ENCODE measurements around the gene TRAPPC6A.

Gene TRAPPC6A

GRCh38 chr19:45186509-45187334 is 8.7 kb upstream of the TRAPPC6A start:
- no peak for FAIRE-seq

DNA sequence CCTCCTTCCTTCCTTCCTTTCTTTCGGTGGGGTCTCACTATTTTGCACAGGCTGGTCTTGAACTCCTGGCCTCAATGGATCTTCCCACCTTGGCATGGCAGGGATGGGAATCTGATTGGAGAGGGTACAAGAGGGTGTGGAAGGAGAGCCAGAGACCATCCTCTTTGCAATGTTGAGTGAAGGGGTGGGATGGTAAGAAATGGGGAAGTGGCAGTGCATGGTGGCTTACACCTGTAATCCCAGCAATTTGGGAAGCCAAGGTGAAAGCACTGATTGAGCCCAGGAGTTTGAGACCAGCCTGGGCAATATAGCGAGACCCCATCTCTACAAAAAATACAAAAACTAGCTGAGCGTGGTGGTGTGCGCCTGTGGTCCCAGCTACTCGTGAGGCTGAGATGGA is 6.1 kb upstream of the TRAPPC6A start:
- no peak for FAIRE-seq
- no peak for DNase-seq (ENCODE audit: low spot score)

More at GRCh38 chr19:45186509-45187334, 8.7 kb upstream of the TRAPPC6A start:
- DNase-seq (ENCODE audit: low spot score) = no peak

GRCh38 chr19:45182758-45183157 is 4.7 kb upstream of the TRAPPC6A start:
- no peak for FAIRE-seq
- no peak for DNase-seq (ENCODE audit: low spot score)

DNA sequence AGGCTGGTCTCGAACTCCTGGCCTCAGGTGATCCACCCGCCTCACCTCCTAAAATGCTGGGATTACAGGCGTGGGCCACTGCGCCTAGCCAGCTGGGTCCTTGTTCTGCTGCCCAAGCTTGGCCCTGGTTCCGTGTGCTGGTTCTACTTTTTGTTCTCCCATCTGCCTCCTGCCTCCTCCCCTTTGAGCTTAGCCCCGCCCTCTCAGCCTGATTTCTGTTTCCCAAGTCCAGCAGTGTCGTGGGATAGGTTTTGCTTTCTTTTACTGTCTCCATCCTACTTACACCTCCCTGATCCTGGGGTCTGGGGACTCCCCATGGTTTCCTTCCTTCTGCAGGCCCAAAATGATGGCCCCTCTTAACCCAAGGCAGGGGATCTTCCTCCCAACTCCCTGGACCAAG is 2.9 kb upstream of the TRAPPC6A start:
- no peak for DNase-seq (ENCODE audit: low spot score)
- no peak for FAIRE-seq

GRCh38 chr19:45179892-45180370 is 1.9 kb upstream of the TRAPPC6A start:
- no peak for DNase-seq (ENCODE audit: low spot score)
- no peak for FAIRE-seq

GRCh38 chr19:45179072-45179891 is 1.2 kb upstream of the TRAPPC6A start:
- DNase-seq (ENCODE audit: low spot score) (peak; percentile 37), FAIRE-seq (no peak)

- peak; percentile 98 for DNase-seq (ENCODE audit: low spot score)
- FAIRE-seq = peak; percentile 82
Measured at GRCh38 chr19:45178262-45179071, 430 bp upstream of the TRAPPC6A start, which contains the start of gene BLOC1S3. BLOC1S3 (plus strand) TSS chr19:45178784; CDS start chr19:45179297, 513 bp downstream.

DNA sequence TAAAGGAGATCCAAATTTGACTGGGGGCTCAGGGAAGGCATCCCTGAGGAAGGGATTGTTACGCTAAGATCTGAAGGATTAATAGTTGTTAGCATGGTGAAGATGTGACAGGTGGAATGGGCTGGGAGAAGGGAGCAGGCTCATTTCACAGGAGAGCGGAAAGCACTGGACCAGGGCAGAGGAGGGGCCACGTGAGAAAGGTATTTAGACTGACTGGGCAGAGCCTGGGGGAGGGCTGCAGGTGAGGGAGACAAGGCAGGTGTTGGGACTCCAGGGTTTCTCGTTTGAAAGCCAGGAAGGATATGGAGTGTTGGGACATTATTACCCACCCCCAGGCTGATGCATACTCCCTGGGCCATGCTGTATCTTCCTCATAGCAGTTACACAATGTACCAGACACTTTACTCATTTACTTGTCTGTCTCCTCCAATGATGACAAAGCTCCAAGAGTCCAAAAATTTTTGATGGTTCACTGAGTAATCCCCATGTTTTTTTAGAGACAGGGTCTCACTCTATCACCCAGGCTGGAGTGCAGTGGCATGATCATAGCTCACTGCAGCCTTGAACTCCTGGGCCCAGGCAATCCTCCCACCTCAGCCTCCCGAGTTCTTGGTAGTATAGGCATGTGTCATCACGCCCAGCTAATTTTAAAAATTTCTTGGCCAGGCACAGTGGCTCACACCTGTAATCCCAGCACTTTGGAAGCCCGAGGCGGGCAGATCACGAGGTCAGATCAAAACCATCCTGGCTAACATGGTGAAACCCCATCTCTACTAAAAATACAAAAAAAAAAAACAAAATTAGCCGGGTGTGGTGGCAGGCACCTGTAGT is 2.3 kb downstream of the TRAPPC6A start:
- DNase-seq (ENCODE audit: low spot score) = no peak

GRCh38 chr19:45173816-45174215 is 4.2 kb downstream of the TRAPPC6A start:
- no peak for FAIRE-seq
- peak; percentile 32 for DNase-seq (ENCODE audit: low spot score)

More for the DNA sequence above, 2.3 kb downstream of the TRAPPC6A start:
- FAIRE-seq = no peak

GRCh38 chr19:45172611-45173208 is 5.3 kb downstream of the TRAPPC6A start:
- peak; percentile 5 for FAIRE-seq

DNA sequence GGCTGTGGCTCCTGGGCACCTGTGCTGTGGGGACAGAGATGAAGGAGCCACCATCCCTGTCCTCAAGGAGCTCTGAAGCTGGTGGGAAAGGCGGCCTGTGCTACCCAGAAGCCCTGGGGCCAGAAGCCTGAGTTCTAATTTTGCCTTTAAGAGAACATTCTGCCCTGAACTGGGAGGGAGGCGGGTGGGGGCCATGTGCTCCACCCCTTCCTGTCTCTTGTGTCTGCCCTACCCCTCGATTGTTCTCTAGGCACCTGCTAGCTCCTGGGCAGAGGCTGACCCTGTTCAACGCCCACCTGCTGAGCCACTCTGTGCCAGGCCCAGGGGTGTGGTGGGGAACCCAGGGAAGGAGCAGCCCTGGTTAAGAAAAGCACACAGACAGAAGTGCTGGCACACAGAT is 5.9 kb downstream of the TRAPPC6A start:
- DNase-seq (ENCODE audit: low spot score) (no peak), FAIRE-seq (no peak)

More at GRCh38 chr19:45172611-45173208, 5.3 kb downstream of the TRAPPC6A start:
- DNase-seq (ENCODE audit: low spot score) = no peak

DNA sequence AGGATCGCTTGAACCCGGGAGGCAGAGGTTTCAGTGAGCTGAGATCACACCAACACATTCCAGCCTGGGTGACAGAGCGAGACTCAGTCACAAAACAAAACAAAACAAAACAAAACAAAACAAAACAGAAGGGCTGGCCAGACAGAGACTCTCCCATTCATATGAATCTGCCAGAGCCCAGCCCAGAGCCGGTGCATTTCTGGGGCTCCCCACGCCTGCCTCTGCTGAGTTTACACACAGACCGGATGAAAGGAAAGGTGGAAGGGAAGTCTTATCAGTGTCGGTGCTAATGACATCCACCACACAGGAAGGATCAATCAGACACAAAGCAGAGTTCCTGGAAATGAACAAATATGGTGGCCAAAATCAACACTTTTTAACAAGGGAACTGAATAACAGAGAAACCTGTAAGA is 6.8 kb downstream of the TRAPPC6A start:
- FAIRE-seq (no peak), DNase-seq (ENCODE audit: low spot score) (no peak)

DNA sequence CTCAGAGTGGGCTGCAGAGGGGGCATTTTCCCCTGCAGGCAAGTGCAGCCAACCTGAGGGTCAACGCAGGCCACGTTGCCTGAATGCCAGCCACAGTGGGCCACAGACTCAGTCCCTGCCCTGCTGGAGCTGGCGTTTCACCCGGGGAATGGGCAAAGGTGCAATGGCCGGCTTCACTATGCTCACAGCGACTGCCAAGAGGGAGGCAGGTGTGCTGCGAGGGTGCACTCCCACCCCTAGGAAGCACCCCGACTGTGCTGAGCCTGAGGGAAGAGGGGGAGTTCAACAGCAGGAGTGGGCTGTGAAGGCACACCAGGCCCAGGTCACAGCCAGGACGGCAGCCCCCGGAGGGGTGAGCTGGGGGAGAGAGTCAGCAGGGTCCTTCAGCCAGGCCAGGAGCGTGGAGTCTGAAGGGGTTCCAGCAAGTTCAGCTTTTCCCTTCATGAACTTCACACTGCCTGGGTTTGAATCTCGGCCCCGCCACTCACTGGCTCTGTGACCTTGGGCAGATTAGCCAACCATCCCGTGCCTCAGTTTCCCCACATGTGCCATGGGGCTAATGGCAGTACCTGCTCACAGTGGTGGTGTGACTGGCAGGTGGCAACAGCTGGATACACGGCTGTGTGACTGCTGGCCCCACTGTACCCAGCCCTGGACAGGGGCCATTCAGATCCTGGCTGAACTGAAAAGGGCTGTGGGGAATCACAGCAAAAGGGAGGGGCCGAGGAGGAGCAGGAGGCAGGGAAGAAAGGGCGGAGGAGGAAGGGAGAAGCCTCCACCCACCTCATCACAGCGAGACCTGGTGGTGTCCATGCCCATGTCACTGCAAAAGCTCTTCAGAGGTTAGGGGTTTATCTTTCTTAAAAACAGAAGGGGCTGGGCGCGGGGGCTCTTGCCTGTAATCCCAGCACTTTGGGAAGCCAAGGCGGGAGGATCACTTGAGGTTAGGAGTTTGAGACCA is 7.6 kb downstream of the TRAPPC6A start:
- FAIRE-seq = no peak
- DNase-seq (ENCODE audit: low spot score) = no peak

GRCh38 chr19:45169602-45170001 is 8.4 kb downstream of the TRAPPC6A start:
- FAIRE-seq (no peak), DNase-seq (ENCODE audit: low spot score) (no peak)

- DNase-seq (ENCODE audit: low spot score) (no peak), FAIRE-seq (no peak)
Measured at GRCh38 chr19:45168767-45169351, 9.2 kb downstream of the TRAPPC6A start.

DNA sequence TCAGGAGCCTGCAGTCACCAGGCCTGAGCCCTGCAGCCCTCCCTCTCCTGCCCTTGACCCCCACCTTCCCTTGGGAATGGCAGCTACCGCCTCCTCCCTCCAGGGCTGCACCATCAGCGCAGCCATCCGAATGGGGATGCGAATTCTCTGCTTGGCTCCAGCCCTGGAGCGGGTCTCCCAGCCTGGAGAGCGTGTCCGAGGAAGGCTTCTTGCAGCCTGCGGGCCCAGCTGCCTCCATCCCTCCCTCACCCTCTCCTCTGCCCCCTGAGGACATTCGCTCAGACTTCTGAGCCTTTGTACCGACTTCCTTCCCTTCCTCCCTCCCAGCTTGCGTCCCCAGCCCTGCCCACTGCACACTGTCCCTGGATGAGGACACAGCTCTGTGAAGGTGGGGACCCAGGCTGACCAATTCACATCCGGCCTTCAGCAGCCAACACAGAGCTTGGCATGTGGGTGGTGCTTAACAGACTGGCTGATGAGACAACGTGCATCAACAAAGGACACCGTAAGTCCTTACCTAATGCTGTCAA is 11.2 kb downstream of the TRAPPC6A start:
- FAIRE-seq = no peak
- DNase-seq (ENCODE audit: low spot score) = no peak

DNA sequence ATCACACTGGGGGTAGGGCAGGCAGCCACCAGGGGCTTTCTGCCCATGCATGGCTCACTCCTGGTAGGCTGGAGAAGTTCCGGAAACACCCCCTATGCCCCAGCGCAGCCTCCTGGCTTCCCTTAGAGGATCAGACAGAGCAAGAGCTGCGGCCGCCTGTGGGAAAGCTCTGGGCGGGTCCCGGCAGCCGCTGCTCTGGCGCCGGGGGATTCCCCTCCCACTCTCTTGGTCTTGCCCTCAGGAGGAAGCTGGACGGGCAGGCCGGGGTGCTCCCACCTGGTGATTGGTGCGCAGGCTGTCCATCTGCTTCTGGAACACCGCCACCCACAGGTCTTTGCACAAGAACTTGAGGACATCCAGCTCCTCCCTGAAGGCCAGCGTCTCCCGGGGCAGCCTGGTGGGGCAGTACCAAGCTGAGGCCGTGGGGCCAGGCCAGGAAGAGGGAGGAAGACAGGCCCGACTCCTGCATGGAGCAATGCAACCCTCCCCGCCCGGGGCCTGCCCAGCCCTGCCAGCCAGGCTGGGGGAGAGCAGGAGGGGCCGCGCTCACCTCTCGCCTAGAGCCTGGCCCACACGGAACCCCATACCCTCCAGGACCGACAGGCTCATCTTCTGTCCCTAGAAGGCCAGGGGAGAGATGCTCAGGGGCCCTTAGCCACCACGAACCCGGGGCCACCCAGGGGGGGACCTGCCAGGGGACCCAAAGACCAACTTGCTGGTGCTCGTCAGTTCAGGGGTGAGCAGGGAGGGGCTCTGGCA is 13.3 kb downstream of the TRAPPC6A start:
- DNase-seq (ENCODE audit: low spot score) (no peak), FAIRE-seq (no peak)

Data from urothelium cell line (cell line).